SK-N-SH (cell line): Measurements from ENCODE around the gene C3orf52. TPM values are rescaled to one million over a fixed set of nuclear protein-coding genes. Genes with fewer than 3 reads are reported as not detected.
A peak's percentile ranks its signal among the peaks of the same experiment; 100 is the strongest.

Experiments
- CTCF ChIA-PET: fragments of 300-600, 350-600 bp; formaldehyde crosslinking; extraction: SDS; loops from one replicate; lab custom pipeline; 2021; lab: Yijun Ruan, JAX
- POLR2A ChIA-PET: fragments of 350-600 bp; sonication (Branson Sonifier 250); formaldehyde crosslinking; extraction: SDS; loops from one replicate; lab custom pipeline; 2020; ENCODE audit warnings: antibody characterized with exemption, inconsistent platforms; lab: Yijun Ruan, JAX
- DNase-seq: peaks from one replicate; pipeline ENCODE4 v3.0.0; 2012
- H2AFZ ChIP-seq: fragments of 200-600 bp; sonication (generic); 2 replicates; pipeline ENCODE4 v1.8.1; 2016; ENCODE audit warnings: antibody characterized with exemption, mild to moderate bottlenecking, low read depth
- H3F3A ChIP-seq: fragments of 200-600 bp; sonication (generic); replicated peaks from 2 replicates; pipeline ENCODE3; 2016; ENCODE audit warnings: antibody characterized with exemption, mild to moderate bottlenecking; ENCODE audit not compliant: insufficient read depth
- H3K27ac ChIP-seq, 2 experiments: fragments of 200-500 bp in 1 of 2; fragments of 200-600 bp in 1 of 2; sonication (Bioruptor generic) in 1 of 2; sonication (generic), shearing (Covaris generic) in 1 of 2; 2 replicates each; pipeline versions ENCODE4 v1.5.1 to v1.6.1; 2014 to 2016; ENCODE audit warnings: low read depth in 2 of 2, inconsistent platforms in 1 of 2, low read length in 1 of 2, mild to moderate bottlenecking in 1 of 2, mixed read lengths in 1 of 2
- H3K27me3 ChIP-seq: fragments of 200-600 bp; sonication (generic), shearing (Covaris generic); 2 replicates; pipeline ENCODE4 v1.6.1; 2016; ENCODE audit warnings: mixed run types; ENCODE audit not compliant: insufficient read depth
- H3K36me3 ChIP-seq, 2 experiments: fragments of 200-500 bp in 1 of 2; fragments of 200-600 bp in 1 of 2; sonication (Bioruptor generic) in 1 of 2; sonication (generic) in 1 of 2; replicated peaks in 1 of 2; 2 replicates each; pipeline versions ENCODE3 to v1.5.1; 2014 to 2016; ENCODE audit warnings: low read length in 1 of 2, mild to moderate bottlenecking in 1 of 2; ENCODE audit not compliant: insufficient read depth in 2 of 2, control insufficient read depth in 1 of 2
- H3K4me1 ChIP-seq, 2 experiments: fragments of 200-500 bp in 1 of 2; fragments of 200-600 bp in 1 of 2; sonication (Bioruptor generic) in 1 of 2; sonication (generic), shearing (Covaris generic) in 1 of 2; 2 replicates each; pipeline versions ENCODE4 v1.5.1 to v1.6.1; 2014 to 2016; ENCODE audit warnings: low read depth in 1 of 2, low read length in 1 of 2, mixed run types in 1 of 2; ENCODE audit not compliant: insufficient read depth in 2 of 2, control insufficient read depth in 1 of 2
- H3K4me2 ChIP-seq: fragments of 200-600 bp; sonication (generic), shearing (Covaris generic); 2 replicates; pipeline ENCODE4 v1.6.1; 2017; ENCODE audit warnings: mixed run types
- H3K4me3 ChIP-seq, 2 experiments: fragments of 200-500 bp in 1 of 2; fragments of 200-600 bp in 1 of 2; sonication (Bioruptor generic) in 1 of 2; sonication (generic), shearing (Covaris generic) in 1 of 2; 2 replicates each; pipeline versions ENCODE4 v1.5.1 to v1.8.1; 2014 to 2016; ENCODE audit warnings: low read depth in 2 of 2, inconsistent platforms in 1 of 2, low read length in 1 of 2, mild to moderate bottlenecking in 1 of 2, mixed read lengths in 1 of 2, moderate library complexity in 1 of 2
- H3K79me2 ChIP-seq: fragments of 200-600 bp; sonication (generic); 2 replicates; pipeline ENCODE4 v1.8.1; 2017; ENCODE audit warnings: mild to moderate bottlenecking; ENCODE audit not compliant: insufficient read depth
- H3K9ac ChIP-seq: fragments of 200-600 bp; sonication (generic); 2 replicates; pipeline ENCODE4 v1.6.1; 2017; ENCODE audit warnings: mixed run types
- H3K9me2 ChIP-seq: fragments of 200-600 bp; sonication (generic); 2 replicates; pipeline ENCODE4 v1.6.1; 2017; ENCODE audit warnings: mixed run types
- H3K9me3 ChIP-seq: fragments of 200-600 bp; sonication (generic); 2 replicates; pipeline ENCODE4 v1.6.1; 2017; ENCODE audit warnings: mixed run types, mild to moderate bottlenecking, moderate library complexity
- H4K20me1 ChIP-seq: fragments of 200-600 bp; sonication (generic); 2 replicates; pipeline ENCODE4 v1.6.1; 2017; ENCODE audit warnings: mild to moderate bottlenecking, mixed run types; ENCODE audit not compliant: insufficient read depth
- CHD2 ChIP-seq: fragments of 150-350 bp; IDR thresholded peaks from 2 replicates; pipeline ENCODE4 v1.6.1; 2018; ENCODE audit warnings: low read length; ENCODE audit not compliant: partially characterized antibody
- ELF1 ChIP-seq: IDR thresholded peaks from 2 replicates; pipeline ENCODE4 v1.4.0; 2012
- EP300 ChIP-seq, 2 experiments: IDR thresholded peaks; 2 replicates each; pipeline versions ENCODE4 v1.4.0 to v1.6.1; 2012; ENCODE audit warnings: borderline replicate concordance in 1 of 2, low read depth in 1 of 2, low read length in 1 of 2
- EZH2phosphoT487 ChIP-seq: fragments of 200-600 bp; sonication (generic); IDR thresholded peaks from 2 replicates; pipeline ENCODE4 v1.6.1; 2017; ENCODE audit warnings: low read depth, mixed run types, mild to moderate bottlenecking, antibody characterized with exemption, moderate library complexity, borderline replicate concordance
- FOSL2 ChIP-seq: IDR thresholded peaks from 2 replicates; pipeline ENCODE4 v1.4.0; 2012; ENCODE audit warnings: low read depth, mild to moderate bottlenecking, moderate library complexity, borderline replicate concordance
- FOXJ3 ChIP-seq: sonication (generic); formaldehyde crosslinking; IDR thresholded peaks from 2 replicates; pipeline ENCODE4 v1.5.1; 2020; ENCODE audit warnings: mild to moderate bottlenecking, missing genetic modification reagents
- GABPA ChIP-seq: IDR thresholded peaks from 2 replicates; pipeline ENCODE4 v1.4.0; 2012; ENCODE audit warnings: low read depth, mild to moderate bottlenecking
- GATA2 ChIP-seq: sonication (generic); formaldehyde crosslinking; IDR thresholded peaks from 2 replicates; pipeline ENCODE4 v1.5.0; 2020; ENCODE audit warnings: mild to moderate bottlenecking, missing genetic modification reagents
- IRF3 ChIP-seq: fragments of 150-350 bp; IDR thresholded peaks from 2 replicates; pipeline ENCODE4 v1.6.1; 2016; ENCODE audit warnings: mild to moderate bottlenecking, low read depth, low read length
- MXI1 ChIP-seq: IDR thresholded peaks from 2 replicates; pipeline ENCODE4 v1.6.1; 2012; ENCODE audit warnings: mild to moderate bottlenecking, low read depth, low read length, improper control_type of control experiment
- PBX3 ChIP-seq: IDR thresholded peaks from 2 replicates; pipeline ENCODE4; 2012
- POLR2AphosphoS5 ChIP-seq: IDR thresholded peaks from 2 replicates; pipeline ENCODE4 v1.6.1; 2012; ENCODE audit warnings: low read depth, low read length
- RAD21 ChIP-seq: IDR thresholded peaks from 2 replicates; pipeline ENCODE4 v1.6.1; 2012; ENCODE audit warnings: mild to moderate bottlenecking, low read length
- RCOR1 ChIP-seq: fragments of 150-350 bp; IDR thresholded peaks from 2 replicates; pipeline ENCODE4 v1.6.1; 2017; ENCODE audit warnings: antibody characterized with exemption, low read length
- RFX5 ChIP-seq: IDR thresholded peaks from 2 replicates; pipeline ENCODE4 v1.6.1; 2012; ENCODE audit warnings: mild to moderate bottlenecking, improper control_type of control experiment, low read length
- SIN3A ChIP-seq: IDR thresholded peaks from 2 replicates; pipeline ENCODE4 v1.6.1; 2012; ENCODE audit warnings: low read depth, mild to moderate bottlenecking, low read length, moderate library complexity, borderline replicate concordance
- TAF1 ChIP-seq: IDR thresholded peaks from 2 replicates; pipeline ENCODE4 v1.6.1; 2012; ENCODE audit warnings: low read depth, mild to moderate bottlenecking, low read length, moderate library complexity, borderline replicate concordance
- TCF12 ChIP-seq: IDR thresholded peaks from 2 replicates; pipeline ENCODE4 v1.4.0; 2012
- TEAD4 ChIP-seq: IDR thresholded peaks from 2 replicates; pipeline ENCODE4 v1.4.0; 2012; ENCODE audit warnings: mild to moderate bottlenecking, borderline replicate concordance; ENCODE audit not compliant: insufficient read depth
- YY1 ChIP-seq: IDR thresholded peaks from 2 replicates; pipeline ENCODE4 v1.4.0; 2012; ENCODE audit warnings: low read depth, mild to moderate bottlenecking
- WGBS: methylation state at CpG from one replicate; pipeline ENCODE4 v1.1.6; 2017; ENCODE audit warnings: low lambda C conversion rate; 5-methylcytosine and 5-hydroxymethylcytosine counted together
- polyA plus RNA-seq, 3 experiments: library from polyadenylated mRNA; depleted of rRNA; stranded (reverse); fragments of >200 nt; gene quantifications; 2 replicates each; pipeline ENCODE4 v1.2.3, GENCODE V29; 2012
- TF ChIP-seq, protein P1 (sequence below): IDR thresholded peaks from 2 replicates; pipeline ENCODE4 v1.4.0; 2012; ENCODE audit warnings: low read depth, borderline replicate concordance
- TF ChIP-seq, protein P2 (sequence below): fragments of 150-350 bp; IDR thresholded peaks from 2 replicates; pipeline ENCODE4 v1.6.1; 2017; ENCODE audit warnings: antibody characterized with exemption, low read length, low read depth, borderline replicate concordance
- TF ChIP-seq, protein P3 (sequence below): IDR thresholded peaks from 2 replicates; pipeline ENCODE4 v1.6.1; 2012; ENCODE audit warnings: mild to moderate bottlenecking, low read depth, low read length, moderate library complexity

Gene C3orf52
- polyA plus RNA-seq, 1 of the 3 experiments (the other 2 are of a cell fraction): 5.4 TPM

DNA sequence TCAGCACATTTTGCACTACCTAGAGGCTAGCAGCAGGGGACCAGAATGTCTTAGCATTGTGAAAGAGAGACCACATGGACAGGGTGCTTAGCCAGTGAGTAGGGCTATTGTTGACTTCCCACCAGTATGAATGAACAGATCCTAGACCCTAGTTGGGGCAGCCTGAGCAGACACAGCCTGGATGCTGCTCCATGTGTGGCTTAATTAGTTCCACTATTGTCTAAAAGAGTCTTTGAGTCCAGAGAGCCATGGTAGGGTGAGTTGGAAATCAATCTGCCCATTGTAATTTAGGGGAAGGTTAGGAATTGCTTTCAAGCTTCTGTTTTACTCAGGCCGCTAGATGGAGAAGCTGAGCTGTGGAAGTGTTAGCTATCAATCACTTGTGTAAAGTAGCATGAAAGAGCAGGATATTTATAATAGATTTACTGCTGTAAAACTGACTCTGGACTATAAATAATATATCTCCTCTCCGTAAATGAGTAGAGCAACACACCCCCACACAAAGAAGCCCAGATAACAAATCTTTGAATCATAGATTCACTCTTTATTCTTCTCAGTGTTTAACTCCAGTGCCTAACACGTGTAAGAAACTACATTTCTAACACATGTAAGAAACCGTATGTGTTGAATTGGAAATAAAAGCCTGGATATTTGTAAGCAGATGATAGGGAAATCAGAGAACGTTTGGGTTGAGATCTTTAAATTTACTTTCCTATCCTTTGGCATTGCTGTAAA lies 50.9 kb downstream of the C3orf52 start:
- Histone ChIP-seq H3K4me1 (peaks cover 0 to 4% of the 10 kb centered on the region in 2 experiments; a peak in 2 of 4 replicates), H3K9ac (no peak overlapping the region), H3K9me3 (no peaks in the 10 kb centered on the region), H4K20me1 (no peaks in the 10 kb centered on the region), H3K79me2 (no peaks in the 10 kb centered on the region), H3F3A (no peaks in the 10 kb centered on the region), H3K4me2 (no peak overlapping the region), H3K4me3 (no peak overlapping the region; a peak in 1 of 4 replicates), H3K27me3 (no peaks in the 10 kb centered on the region), H3K36me3 (no peaks in the 10 kb centered on the region), H3K27ac (no peak overlapping the region), H3K9me2 (no peaks in the 10 kb centered on the region), H2AFZ (no peak overlapping the region)
- ChIA-PET POLR2A (no interaction called here), CTCF (interaction anchor here (0.5 to 3.2 kb wide), 14 partner anchors 10 to 396 kb away, joined by 3 to 10 read pairs (median 4); no protein-coding TSS in a partner anchor)
- WGBS: 43% methylated on average over 5 of the region's 5 CpGs
- DNase-seq: no peak
- no peak for TF ChIP-seq CHD2
- TF ChIP-seq POLR2AphosphoS5: no peak
- no peak for TF ChIP-seq GABPA
- no peak for TF ChIP-seq ELF1
- no peak for TF ChIP-seq SIN3A
- TF ChIP-seq RFX5: no peak
- no peak for TF ChIP-seq EZH2phosphoT487
- no peak for TF ChIP-seq FOXJ3 (CRISPR knock-in tag)
- TF ChIP-seq, protein P1, sequence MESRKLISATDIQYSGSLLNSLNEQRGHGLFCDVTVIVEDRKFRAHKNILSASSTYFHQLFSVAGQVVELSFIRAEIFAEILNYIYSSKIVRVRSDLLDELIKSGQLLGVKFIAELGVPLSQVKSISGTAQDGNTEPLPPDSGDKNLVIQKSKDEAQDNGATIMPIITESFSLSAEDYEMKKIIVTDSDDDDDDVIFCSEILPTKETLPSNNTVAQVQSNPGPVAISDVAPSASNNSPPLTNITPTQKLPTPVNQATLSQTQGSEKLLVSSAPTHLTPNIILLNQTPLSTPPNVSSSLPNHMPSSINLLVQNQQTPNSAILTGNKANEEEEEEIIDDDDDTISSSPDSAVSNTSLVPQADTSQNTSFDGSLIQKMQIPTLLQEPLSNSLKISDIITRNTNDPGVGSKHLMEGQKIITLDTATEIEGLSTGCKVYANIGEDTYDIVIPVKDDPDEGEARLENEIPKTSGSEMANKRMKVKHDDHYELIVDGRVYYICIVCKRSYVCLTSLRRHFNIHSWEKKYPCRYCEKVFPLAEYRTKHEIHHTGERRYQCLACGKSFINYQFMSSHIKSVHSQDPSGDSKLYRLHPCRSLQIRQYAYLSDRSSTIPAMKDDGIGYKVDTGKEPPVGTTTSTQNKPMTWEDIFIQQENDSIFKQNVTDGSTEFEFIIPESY: no peak
- no peak for TF ChIP-seq TEAD4
- no peak for TF ChIP-seq FOSL2
- no peak for TF ChIP-seq GATA2 (CRISPR knock-in tag)
- no peak for TF ChIP-seq IRF3
- no peak for TF ChIP-seq TAF1
- no peak for TF ChIP-seq MXI1
- TF ChIP-seq, protein P2, sequence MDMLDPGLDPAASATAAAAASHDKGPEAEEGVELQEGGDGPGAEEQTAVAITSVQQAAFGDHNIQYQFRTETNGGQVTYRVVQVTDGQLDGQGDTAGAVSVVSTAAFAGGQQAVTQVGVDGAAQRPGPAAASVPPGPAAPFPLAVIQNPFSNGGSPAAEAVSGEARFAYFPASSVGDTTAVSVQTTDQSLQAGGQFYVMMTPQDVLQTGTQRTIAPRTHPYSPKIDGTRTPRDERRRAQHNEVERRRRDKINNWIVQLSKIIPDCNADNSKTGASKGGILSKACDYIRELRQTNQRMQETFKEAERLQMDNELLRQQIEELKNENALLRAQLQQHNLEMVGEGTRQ: no peak
- no peak for TF ChIP-seq RCOR1
- TF ChIP-seq YY1: no peak
- TF ChIP-seq, protein P3, sequence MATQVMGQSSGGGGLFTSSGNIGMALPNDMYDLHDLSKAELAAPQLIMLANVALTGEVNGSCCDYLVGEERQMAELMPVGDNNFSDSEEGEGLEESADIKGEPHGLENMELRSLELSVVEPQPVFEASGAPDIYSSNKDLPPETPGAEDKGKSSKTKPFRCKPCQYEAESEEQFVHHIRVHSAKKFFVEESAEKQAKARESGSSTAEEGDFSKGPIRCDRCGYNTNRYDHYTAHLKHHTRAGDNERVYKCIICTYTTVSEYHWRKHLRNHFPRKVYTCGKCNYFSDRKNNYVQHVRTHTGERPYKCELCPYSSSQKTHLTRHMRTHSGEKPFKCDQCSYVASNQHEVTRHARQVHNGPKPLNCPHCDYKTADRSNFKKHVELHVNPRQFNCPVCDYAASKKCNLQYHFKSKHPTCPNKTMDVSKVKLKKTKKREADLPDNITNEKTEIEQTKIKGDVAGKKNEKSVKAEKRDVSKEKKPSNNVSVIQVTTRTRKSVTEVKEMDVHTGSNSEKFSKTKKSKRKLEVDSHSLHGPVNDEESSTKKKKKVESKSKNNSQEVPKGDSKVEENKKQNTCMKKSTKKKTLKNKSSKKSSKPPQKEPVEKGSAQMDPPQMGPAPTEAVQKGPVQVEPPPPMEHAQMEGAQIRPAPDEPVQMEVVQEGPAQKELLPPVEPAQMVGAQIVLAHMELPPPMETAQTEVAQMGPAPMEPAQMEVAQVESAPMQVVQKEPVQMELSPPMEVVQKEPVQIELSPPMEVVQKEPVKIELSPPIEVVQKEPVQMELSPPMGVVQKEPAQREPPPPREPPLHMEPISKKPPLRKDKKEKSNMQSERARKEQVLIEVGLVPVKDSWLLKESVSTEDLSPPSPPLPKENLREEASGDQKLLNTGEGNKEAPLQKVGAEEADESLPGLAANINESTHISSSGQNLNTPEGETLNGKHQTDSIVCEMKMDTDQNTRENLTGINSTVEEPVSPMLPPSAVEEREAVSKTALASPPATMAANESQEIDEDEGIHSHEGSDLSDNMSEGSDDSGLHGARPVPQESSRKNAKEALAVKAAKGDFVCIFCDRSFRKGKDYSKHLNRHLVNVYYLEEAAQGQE: no peak
- 0 out of 2 replicates have a peak, but pooled peaks have one; percentile 18 for TF ChIP-seq PBX3
- TF ChIP-seq TCF12: no peak
- no peak for TF ChIP-seq EP300 (IDR thresholded peaks at IDR 0.05; ENCODE audit: borderline replicate concordance in 1 of 2, low read depth in 1 of 2, low read length in 1 of 2)
- TF ChIP-seq RAD21: peak; percentile 72
